Stomach (tissue), 4 donors: ENCODE measurements around the gene ALG5.

Source experiments
- CTCF ChIP-seq, 7 experiments: fragments of 450-650 bp in 4 of 7; fragments of 200-600 bp in 3 of 7; sonication (generic) in 3 of 7; IDR thresholded peaks; one replicate each; pipeline ENCODE4 v1.5.1; 2016 to 2019; ENCODE audit warnings: antibody characterized with exemption in 7 of 7, control low read depth in 2 of 7, mild to moderate bottlenecking in 1 of 7
- EP300 ChIP-seq: sonication (generic); formaldehyde crosslinking; IDR thresholded peaks from one replicate; pipeline ENCODE4 v1.6.1; 2017; ENCODE audit warnings: antibody characterized with exemption
- POLR2A ChIP-seq, 4 donors: fragments of 450-650 bp; IDR thresholded peaks; one replicate each; pipeline ENCODE4 v1.6.1; 2016; ENCODE audit warnings: antibody characterized with exemption in 4 of 4, control low read depth in 2 of 4, mild to moderate bottlenecking in 1 of 4, moderate library complexity in 1 of 4
- POLR2AphosphoS5 ChIP-seq, 3 donors: sonication (generic); formaldehyde crosslinking; IDR thresholded peaks; one replicate each; pipeline ENCODE4 v1.6.1; 2016; ENCODE audit warnings: antibody characterized with exemption in 3 of 3

GRCh38 chr13:36973009-36973408 lies 26.1 kb downstream of the ALG5 start:
- no peak for TF ChIP-seq CTCF (IDR thresholded peaks at IDR 0.05)
- no peak for TF ChIP-seq POLR2AphosphoS5 (IDR thresholded peaks at IDR 0.05)
- TF ChIP-seq POLR2A (IDR thresholded peaks at IDR 0.05), result no peak
- no peak for TF ChIP-seq EP300
